C4-2B (cell line): ENCODE results near the gene FAM200C.

Experiments used
- ZFX ChIP-seq: fragments of 450-650 bp; IDR thresholded peaks from 2 replicates; pipeline ENCODE4 v1.6.1; 2017
- TF ChIP-seq, protein P1 (sequence below): fragments of 450-650 bp; conservative IDR thresholded peaks from 2 replicates; pipeline ENCODE4 v1.5.1; 2017; ENCODE audit warnings: mild to moderate bottlenecking

DNA sequence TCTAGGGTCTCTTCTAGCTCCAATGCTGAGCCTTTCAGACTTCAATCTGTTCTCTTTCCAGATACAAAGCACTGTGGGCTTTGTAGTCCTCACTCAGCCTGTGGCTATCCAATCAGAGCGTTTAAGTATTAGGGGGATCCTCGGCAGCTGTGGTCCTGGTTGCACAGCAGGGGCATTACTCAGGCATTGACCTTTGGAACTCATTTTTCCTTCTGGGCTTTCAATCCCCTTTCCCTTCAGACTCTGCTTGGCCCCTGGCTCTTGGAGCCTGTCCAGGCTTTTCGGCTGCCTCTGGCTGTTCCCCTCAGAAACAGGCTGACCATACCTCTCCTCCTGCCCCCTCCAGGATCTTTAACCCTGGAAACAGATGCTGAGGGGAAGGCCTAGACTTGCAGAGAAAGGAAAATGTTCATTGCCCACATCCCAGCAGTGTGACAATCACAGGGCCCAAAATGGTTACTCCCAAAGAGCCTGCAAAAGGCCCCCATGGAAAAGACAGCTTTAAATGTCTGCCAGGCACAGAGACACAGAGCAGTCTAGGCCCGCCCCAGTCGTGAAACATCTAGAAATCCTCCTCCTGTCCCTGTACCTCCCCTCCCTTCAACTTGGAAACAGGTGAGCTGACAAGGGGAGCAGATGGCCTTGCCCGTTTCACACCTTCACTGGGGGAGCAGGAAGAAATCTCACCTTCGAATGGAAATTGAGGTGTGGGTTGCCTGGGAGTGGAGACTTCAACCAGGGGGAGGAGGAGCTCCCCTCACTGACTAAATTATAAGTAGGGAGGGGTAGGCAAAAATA, 43.1 kb downstream of the FAM200C start:
- TF ChIP-seq, protein P1, sequence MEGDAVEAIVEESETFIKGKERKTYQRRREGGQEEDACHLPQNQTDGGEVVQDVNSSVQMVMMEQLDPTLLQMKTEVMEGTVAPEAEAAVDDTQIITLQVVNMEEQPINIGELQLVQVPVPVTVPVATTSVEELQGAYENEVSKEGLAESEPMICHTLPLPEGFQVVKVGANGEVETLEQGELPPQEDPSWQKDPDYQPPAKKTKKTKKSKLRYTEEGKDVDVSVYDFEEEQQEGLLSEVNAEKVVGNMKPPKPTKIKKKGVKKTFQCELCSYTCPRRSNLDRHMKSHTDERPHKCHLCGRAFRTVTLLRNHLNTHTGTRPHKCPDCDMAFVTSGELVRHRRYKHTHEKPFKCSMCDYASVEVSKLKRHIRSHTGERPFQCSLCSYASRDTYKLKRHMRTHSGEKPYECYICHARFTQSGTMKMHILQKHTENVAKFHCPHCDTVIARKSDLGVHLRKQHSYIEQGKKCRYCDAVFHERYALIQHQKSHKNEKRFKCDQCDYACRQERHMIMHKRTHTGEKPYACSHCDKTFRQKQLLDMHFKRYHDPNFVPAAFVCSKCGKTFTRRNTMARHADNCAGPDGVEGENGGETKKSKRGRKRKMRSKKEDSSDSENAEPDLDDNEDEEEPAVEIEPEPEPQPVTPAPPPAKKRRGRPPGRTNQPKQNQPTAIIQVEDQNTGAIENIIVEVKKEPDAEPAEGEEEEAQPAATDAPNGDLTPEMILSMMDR, result no peak
- no peak for TF ChIP-seq ZFX
